Measurements from ENCODE around the gene DPPA5.

DNA sequence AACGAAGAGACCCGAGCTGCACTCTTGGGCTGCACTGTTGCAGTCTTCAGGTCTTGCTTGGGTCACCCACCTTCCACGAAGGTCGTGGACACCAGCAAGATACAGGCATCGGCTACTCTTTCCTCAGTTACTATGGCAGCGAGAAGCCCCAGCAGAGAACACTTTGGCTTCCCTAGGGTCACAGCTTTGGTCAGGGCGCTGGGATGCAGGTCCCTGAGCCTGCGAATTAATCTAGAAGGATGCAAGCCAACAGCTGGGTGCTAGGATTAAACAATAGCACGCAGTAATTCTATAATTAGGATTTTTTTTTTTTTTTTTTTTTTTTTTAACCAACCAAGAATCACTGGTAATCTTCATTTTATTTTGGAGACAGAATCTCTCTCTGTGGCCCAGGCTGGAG lies 10.5 kb upstream of the DPPA5 start:
- TF ChIP-seq, protein P1, sequence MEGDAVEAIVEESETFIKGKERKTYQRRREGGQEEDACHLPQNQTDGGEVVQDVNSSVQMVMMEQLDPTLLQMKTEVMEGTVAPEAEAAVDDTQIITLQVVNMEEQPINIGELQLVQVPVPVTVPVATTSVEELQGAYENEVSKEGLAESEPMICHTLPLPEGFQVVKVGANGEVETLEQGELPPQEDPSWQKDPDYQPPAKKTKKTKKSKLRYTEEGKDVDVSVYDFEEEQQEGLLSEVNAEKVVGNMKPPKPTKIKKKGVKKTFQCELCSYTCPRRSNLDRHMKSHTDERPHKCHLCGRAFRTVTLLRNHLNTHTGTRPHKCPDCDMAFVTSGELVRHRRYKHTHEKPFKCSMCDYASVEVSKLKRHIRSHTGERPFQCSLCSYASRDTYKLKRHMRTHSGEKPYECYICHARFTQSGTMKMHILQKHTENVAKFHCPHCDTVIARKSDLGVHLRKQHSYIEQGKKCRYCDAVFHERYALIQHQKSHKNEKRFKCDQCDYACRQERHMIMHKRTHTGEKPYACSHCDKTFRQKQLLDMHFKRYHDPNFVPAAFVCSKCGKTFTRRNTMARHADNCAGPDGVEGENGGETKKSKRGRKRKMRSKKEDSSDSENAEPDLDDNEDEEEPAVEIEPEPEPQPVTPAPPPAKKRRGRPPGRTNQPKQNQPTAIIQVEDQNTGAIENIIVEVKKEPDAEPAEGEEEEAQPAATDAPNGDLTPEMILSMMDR (conservative IDR thresholded peaks at IDR 0.05; ENCODE audit: low read length) = no peak
- TF ChIP-seq EZH2phosphoT487 (IDR thresholded peaks at IDR 0.05; ENCODE audit: borderline replicate concordance) = no peak
